Measurements from ENCODE around the gene TYW1B.
"Not testable (repeated sequence)": the region's sequence is repeated elsewhere in the genome, so short reads cannot be mapped to it uniquely, and the experiment has no call there.

DNA sequence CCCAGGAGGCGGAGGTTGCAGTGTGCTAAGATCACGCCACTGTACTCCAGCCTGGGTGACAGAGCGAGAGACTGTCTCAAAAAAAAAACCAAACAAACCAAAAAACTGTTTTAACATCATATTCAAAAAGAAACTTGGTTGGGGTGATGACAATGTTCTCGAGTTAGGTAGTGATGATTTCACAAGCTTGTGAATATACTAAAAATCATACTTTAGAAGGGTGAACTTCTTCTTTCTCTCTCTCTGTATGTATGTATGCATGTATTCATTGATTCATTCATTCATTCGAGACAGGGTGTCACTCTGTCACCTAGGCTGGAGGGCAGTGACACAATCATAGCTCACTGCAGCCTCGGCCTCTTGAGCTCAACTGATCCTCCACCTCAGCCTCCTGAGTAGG lies 151.1 kb downstream of the TYW1B start:
- TF ChIP-seq, protein P1, sequence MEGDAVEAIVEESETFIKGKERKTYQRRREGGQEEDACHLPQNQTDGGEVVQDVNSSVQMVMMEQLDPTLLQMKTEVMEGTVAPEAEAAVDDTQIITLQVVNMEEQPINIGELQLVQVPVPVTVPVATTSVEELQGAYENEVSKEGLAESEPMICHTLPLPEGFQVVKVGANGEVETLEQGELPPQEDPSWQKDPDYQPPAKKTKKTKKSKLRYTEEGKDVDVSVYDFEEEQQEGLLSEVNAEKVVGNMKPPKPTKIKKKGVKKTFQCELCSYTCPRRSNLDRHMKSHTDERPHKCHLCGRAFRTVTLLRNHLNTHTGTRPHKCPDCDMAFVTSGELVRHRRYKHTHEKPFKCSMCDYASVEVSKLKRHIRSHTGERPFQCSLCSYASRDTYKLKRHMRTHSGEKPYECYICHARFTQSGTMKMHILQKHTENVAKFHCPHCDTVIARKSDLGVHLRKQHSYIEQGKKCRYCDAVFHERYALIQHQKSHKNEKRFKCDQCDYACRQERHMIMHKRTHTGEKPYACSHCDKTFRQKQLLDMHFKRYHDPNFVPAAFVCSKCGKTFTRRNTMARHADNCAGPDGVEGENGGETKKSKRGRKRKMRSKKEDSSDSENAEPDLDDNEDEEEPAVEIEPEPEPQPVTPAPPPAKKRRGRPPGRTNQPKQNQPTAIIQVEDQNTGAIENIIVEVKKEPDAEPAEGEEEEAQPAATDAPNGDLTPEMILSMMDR (conservative IDR thresholded peaks at IDR 0.05) = not testable (repeated sequence)
- TF ChIP-seq ZFX (IDR thresholded peaks at IDR 0.05) = not testable (repeated sequence)
